Neural progenitor cell (in vitro differentiated cells): ENCODE data around the gene KRT13.

Experiments used
- CTCF ChIP-seq: fragments of 200-600 bp; sonication (generic); IDR thresholded peaks from 2 replicates; pipeline ENCODE4 v1.5.1; 2017; ENCODE audit warnings: antibody characterized with exemption, mild to moderate bottlenecking
- EZH2 ChIP-seq: fragments of 200-600 bp; sonication (generic); IDR thresholded peaks from 2 replicates; pipeline ENCODE4 v1.6.1; 2017; ENCODE audit warnings: antibody characterized with exemption, mild to moderate bottlenecking, moderate library complexity
- EZH2phosphoT487 ChIP-seq: fragments of 200-600 bp; sonication (generic); IDR thresholded peaks from 2 replicates; pipeline ENCODE4 v1.6.1; 2017; ENCODE audit warnings: antibody characterized with exemption

GRCh38 chr17:41551365-41551764 lies 46.0 kb upstream of the KRT13 start:
- TF ChIP-seq CTCF (no peak), EZH2phosphoT487 (no peak), EZH2 (no peak)
